ENCODE results near the gene LRRC75B. TPM values are rescaled to one million over a fixed set of nuclear protein-coding genes. Genes with fewer than 3 reads are reported as not detected.

The LRRC75B gene
- total and polyA plus RNA-seq, 9 of the 15 experiments (the other 6 are each of a cell fraction or from before 2014, with no cell fraction given), result 0.10 to 2.8 (median 1.0) TPM; not detected in 1

DNA sequence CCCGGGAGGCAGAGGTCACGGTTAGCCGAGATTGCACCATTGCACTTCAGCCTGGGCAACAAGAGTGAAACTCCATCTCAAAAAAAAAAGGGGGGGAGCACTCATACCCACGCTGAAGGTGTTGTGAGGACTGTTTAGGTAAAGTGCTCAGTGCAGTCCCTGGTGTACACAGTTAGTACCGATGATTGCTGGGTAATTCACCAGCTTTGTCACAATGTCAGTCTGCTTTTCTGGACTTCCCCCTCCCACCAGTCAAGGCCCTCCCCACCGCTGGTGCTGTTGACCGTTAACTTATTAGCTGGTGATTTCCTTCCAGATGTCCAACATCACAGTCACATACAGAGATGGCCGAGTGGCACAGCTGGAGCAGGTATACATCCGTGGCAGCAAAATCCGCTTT lies 25.2 kb downstream of the LRRC75B start:
- Histone ChIP-seq H3K36me3 (ENCODE audit: control insufficient read depth, insufficient read depth, low read length) (peaks cover 85% of the 10 kb centered on the region; the same call in 2 of the 3 replicates), H3K9me1 (ENCODE audit: control insufficient read depth, insufficient read depth, low read length) (no peaks in the 10 kb centered on the region), H3K4me2 (ENCODE audit: insufficient read depth, low read length) (no peak overlapping the region), H3K9me3 (replicated peaks; ENCODE audit: control insufficient read depth, insufficient read depth, low read depth, low read length) (no peaks in the 10 kb centered on the region), H4K20me1 (replicated peaks; ENCODE audit: control insufficient read depth, insufficient read depth, low read length) (peaks cover 13% of the 10 kb centered on the region), H2AFZ (ENCODE audit: low read depth, low read length) (no peak overlapping the region), H3K4me3 (no peak overlapping the region), H3K79me2 (ENCODE audit: control insufficient read depth, insufficient read depth, low read length) (peaks cover 53% of the 10 kb centered on the region), H3K4me1 (replicated peaks in 1 of 2; ENCODE audit: control insufficient read depth in 2 of 2, insufficient read depth in 2 of 2, low read length in 2 of 2) (peaks cover 0 to 4% of the 10 kb centered on the region in 2 experiments; a peak in 1 of 5 replicates), H3K27me3 (ENCODE audit: control insufficient read depth in 2 of 2, insufficient read depth in 2 of 2, low read length in 2 of 2) (no peaks in the 10 kb centered on the region), H3K9ac (ENCODE audit: insufficient read depth in 1 of 2, low read depth in 2 of 2, low read length in 2 of 2) (no peak overlapping the region), H3K27ac (ENCODE audit: extremely low read depth, low read depth, low read length) (no peak overlapping the region)
- ChIA-PET POLR2A (no interaction called here), CTCF (ENCODE audit: low intra/inter-chr PET ratio) (no interaction called here)
- no peak for TF ChIP-seq KAT7 (CRISPR knock-in tag; IDR thresholded peaks at IDR 0.05; ENCODE audit: borderline replicate concordance)
- TF ChIP-seq, protein P1, sequence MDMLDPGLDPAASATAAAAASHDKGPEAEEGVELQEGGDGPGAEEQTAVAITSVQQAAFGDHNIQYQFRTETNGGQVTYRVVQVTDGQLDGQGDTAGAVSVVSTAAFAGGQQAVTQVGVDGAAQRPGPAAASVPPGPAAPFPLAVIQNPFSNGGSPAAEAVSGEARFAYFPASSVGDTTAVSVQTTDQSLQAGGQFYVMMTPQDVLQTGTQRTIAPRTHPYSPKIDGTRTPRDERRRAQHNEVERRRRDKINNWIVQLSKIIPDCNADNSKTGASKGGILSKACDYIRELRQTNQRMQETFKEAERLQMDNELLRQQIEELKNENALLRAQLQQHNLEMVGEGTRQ (CRISPR knock-in tag; IDR thresholded peaks at IDR 0.05), result no peak
- DNase-seq (ENCODE audit: extremely low read depth in 1 of 4, low spot score in 3 of 4) (no peak), ATAC-seq (no peak), FAIRE-seq (no peak)
- intact Hi-C loops (cut with micrococcal nuclease), result no loop called here
- 94% methylated on average over 6 of the region's 10 CpGs for WGBS (ENCODE audit: insufficient coverage, low coverage, missing lambda C conversion rate)
- BruUV-seq (replicated peaks), result no TSS peak
- in situ Hi-C loops (cut with MboI), result no loop called here

DNA sequence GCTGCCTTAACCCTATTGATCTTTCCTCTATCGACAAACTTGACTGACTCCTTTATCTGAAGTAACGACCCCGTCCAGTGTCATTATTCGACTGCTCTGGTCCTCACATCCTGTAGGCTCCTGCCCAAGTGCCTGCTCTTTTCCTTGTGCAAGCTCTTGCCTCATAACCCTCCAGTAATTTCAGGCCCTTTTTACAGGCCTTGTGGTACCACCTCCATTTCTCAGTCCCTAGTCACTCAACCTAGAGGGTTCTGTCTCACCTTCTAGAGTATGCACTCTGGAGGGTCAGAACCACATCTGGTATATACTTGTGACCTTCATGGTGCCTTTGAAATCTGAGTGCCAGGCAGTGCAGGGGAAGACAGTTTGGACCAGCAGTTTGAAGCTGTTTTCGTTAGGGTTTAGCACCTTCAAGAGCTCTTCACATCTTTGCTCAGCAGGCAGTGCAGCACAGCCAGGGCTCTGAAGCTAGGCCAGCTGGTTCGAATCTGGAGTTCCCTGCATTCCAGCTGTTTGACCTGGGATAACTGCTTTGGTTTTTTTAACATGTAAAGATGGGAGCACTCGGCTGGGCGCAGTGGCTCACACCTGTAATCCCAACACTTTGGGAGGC lies 25.9 kb downstream of the LRRC75B start:
- FAIRE-seq (no peak), ATAC-seq (no peak), DNase-seq (ENCODE audit: extremely low read depth in 1 of 4, low spot score in 3 of 4) (no peak)
- no peak overlapping the region for H3K4me3 ChIP-seq
- H3K9ac ChIP-seq (ENCODE audit: insufficient read depth in 1 of 2, low read depth in 2 of 2, low read length in 2 of 2), result no peak overlapping the region
- no peaks in the 10 kb centered on the region for H3K9me3 ChIP-seq (replicated peaks; ENCODE audit: control insufficient read depth, insufficient read depth, low read depth, low read length)
- POLR2A ChIA-PET, result interaction anchor here (1.2 kb wide), 1 partner anchor 12 kb away, joined by 3 read pairs; the partner anchor contains the start of gene GUCD1
- peaks cover 57% of the 10 kb centered on the region for H3K79me2 ChIP-seq (ENCODE audit: control insufficient read depth, insufficient read depth, low read length)
- peaks cover 0 to 4% of the 10 kb centered on the region in 2 experiments; a peak in 1 of 5 replicates for H3K4me1 ChIP-seq (replicated peaks in 1 of 2; ENCODE audit: control insufficient read depth in 2 of 2, insufficient read depth in 2 of 2, low read length in 2 of 2)
- TF ChIP-seq, protein P2, sequence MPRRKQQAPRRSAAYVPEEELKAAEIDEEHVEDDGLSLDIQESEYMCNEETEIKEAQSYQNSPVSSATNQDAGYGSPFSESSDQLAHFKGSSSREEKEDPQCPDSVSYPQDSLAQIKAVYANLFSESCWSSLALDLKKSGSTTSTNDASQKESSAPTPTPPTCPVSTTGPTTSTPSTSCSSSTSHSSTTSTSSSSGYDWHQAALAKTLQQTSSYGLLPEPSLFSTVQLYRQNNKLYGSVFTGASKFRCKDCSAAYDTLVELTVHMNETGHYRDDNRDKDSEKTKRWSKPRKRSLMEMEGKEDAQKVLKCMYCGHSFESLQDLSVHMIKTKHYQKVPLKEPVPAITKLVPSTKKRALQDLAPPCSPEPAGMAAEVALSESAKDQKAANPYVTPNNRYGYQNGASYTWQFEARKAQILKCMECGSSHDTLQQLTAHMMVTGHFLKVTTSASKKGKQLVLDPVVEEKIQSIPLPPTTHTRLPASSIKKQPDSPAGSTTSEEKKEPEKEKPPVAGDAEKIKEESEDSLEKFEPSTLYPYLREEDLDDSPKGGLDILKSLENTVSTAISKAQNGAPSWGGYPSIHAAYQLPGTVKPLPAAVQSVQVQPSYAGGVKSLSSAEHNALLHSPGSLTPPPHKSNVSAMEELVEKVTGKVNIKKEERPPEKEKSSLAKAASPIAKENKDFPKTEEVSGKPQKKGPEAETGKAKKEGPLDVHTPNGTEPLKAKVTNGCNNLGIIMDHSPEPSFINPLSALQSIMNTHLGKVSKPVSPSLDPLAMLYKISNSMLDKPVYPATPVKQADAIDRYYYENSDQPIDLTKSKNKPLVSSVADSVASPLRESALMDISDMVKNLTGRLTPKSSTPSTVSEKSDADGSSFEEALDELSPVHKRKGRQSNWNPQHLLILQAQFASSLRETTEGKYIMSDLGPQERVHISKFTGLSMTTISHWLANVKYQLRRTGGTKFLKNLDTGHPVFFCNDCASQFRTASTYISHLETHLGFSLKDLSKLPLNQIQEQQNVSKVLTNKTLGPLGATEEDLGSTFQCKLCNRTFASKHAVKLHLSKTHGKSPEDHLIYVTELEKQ (CRISPR knock-in tag; IDR thresholded peaks at IDR 0.05), result no peak
- no peak for TF ChIP-seq GATAD2A (IDR thresholded peaks at IDR 0.05)
- H4K20me1 ChIP-seq (replicated peaks; ENCODE audit: control insufficient read depth, insufficient read depth, low read length), result peaks cover 13% of the 10 kb centered on the region
- 90% methylated on average over 8 of the region's 8 CpGs for WGBS (ENCODE audit: insufficient coverage, low coverage, missing lambda C conversion rate)
- CTCF ChIA-PET (ENCODE audit: low intra/inter-chr PET ratio), result no interaction called here
- no peak overlapping the region for H2AFZ ChIP-seq (ENCODE audit: low read depth, low read length)
- in situ Hi-C loops (cut with MboI), result no loop called here
- no peaks in the 10 kb centered on the region for H3K9me1 ChIP-seq (ENCODE audit: control insufficient read depth, insufficient read depth, low read length)
- peaks cover 83% of the 10 kb centered on the region; the same call in 2 of the 3 replicates for H3K36me3 ChIP-seq (ENCODE audit: control insufficient read depth, insufficient read depth, low read length)
- intact Hi-C loops (cut with micrococcal nuclease), result no loop called here
- H3K27me3 ChIP-seq (ENCODE audit: control insufficient read depth in 2 of 2, insufficient read depth in 2 of 2, low read length in 2 of 2), result no peaks in the 10 kb centered on the region
- BruUV-seq (replicated peaks), result no TSS peak
- H3K27ac ChIP-seq (ENCODE audit: extremely low read depth, low read depth, low read length), result no peak overlapping the region
- no peak overlapping the region for H3K4me2 ChIP-seq (ENCODE audit: insufficient read depth, low read length)
